IPS-20b (cell line): Measurements from ENCODE around the gene NANOS1.

Experiments
- H3K27ac ChIP-seq: one replicate; pipeline ENCODE4 v1.5.1; 2013; ENCODE audit warnings: low read length
- H3K27me3 ChIP-seq: 2 replicates; pipeline ENCODE4 v1.6.1; 2013; ENCODE audit warnings: mild to moderate bottlenecking, low read length, inconsistent platforms; ENCODE audit not compliant: insufficient read depth
- H3K36me3 ChIP-seq: 2 replicates; pipeline ENCODE4 v1.6.1; 2013; ENCODE audit warnings: low read depth, mild to moderate bottlenecking, inconsistent platforms, low read length, moderate library complexity; ENCODE audit not compliant: insufficient read depth
- H3K4me1 ChIP-seq: 2 replicates; pipeline ENCODE4 v1.6.1; 2013; ENCODE audit warnings: mild to moderate bottlenecking, control low read depth, inconsistent platforms, low read length, moderate library complexity; ENCODE audit not compliant: insufficient read depth
- H3K4me3 ChIP-seq: 2 replicates; pipeline ENCODE4 v1.5.1; 2013; ENCODE audit warnings: mild to moderate bottlenecking, low read length, inconsistent platforms
- H3K9ac ChIP-seq: 2 replicates; pipeline ENCODE4 v1.6.1; 2013; ENCODE audit warnings: low read depth, mild to moderate bottlenecking, inconsistent platforms, low read length, moderate library complexity
- H3K9me3 ChIP-seq: 2 replicates; pipeline ENCODE4 v1.6.1; 2013; ENCODE audit warnings: mild to moderate bottlenecking, low read depth, low read length, inconsistent platforms; ENCODE audit not compliant: insufficient read depth

NANOS1 gene

GRCh38 chr10:119029613-119030420, at the start of gene NANOS1:
Gene NANOS1, plus strand, starts transcription at chr10:119029714. Its CDS starts 88 bp downstream, at chr10:119029802.
- Histone ChIP-seq H3K27me3 (no peaks in the 10 kb centered on the region), H3K4me1 (peaks cover 3% of the 10 kb centered on the region; the same call in 1 of the 2 replicates), H3K4me3 (peak within 1 kb of the TSS; percentile 69), H3K9ac (peak within 1 kb of the TSS; percentile 7; the same call in 1 of the 2 replicates), H3K9me3 (no peaks in the 10 kb centered on the region), H3K27ac (no peak within 1 kb of the TSS), H3K36me3 (peaks cover 28% of the 10 kb centered on the region)

GRCh38 chr10:118980135-118980865, 49.2 kb upstream of the NANOS1 start:
- Histone ChIP-seq H3K4me1 (peaks cover 5% of the 10 kb centered on the region; the same call in 1 of the 2 replicates), H3K27me3 (no peaks in the 10 kb centered on the region), H3K9ac (no peak overlapping the region), H3K9me3 (no peaks in the 10 kb centered on the region; the same call in 1 of the 2 replicates), H3K4me3 (no peak overlapping the region), H3K27ac (no peak overlapping the region), H3K36me3 (no peaks in the 10 kb centered on the region)

- H3K4me1 ChIP-seq = peaks cover 5% of the 10 kb centered on the region; the same call in 1 of the 2 replicates
- H3K9me3 ChIP-seq = no peaks in the 10 kb centered on the region
- no peaks in the 10 kb centered on the region for H3K36me3 ChIP-seq
- no peaks in the 10 kb centered on the region for H3K27me3 ChIP-seq
- no peak overlapping the region for H3K9ac ChIP-seq
- no peak overlapping the region for H3K27ac ChIP-seq
- H3K4me3 ChIP-seq = no peak overlapping the region
These were observed 48.6 kb upstream of the NANOS1 start for GRCh38 chr10:118980870-118981269.

- Histone ChIP-seq H3K36me3 (no peaks in the 10 kb centered on the region), H3K4me3 (no peak overlapping the region), H3K9me3 (no peaks in the 10 kb centered on the region), H3K27me3 (no peaks in the 10 kb centered on the region), H3K4me1 (peaks cover 5% of the 10 kb centered on the region; the same call in 1 of the 2 replicates), H3K27ac (no peak overlapping the region), H3K9ac (no peak overlapping the region)
These were observed 47.6 kb upstream of the NANOS1 start for GRCh38 chr10:118981946-118982345.

GRCh38 chr10:118982366-118982765, 47.1 kb upstream of the NANOS1 start:
- Histone ChIP-seq H3K4me1 (peaks cover 5% of the 10 kb centered on the region; the same call in 1 of the 2 replicates), H3K9me3 (no peaks in the 10 kb centered on the region), H3K9ac (no peak overlapping the region), H3K27me3 (no peaks in the 10 kb centered on the region), H3K36me3 (no peaks in the 10 kb centered on the region), H3K27ac (no peak overlapping the region), H3K4me3 (no peak overlapping the region)

- Histone ChIP-seq H3K27ac (no peak overlapping the region), H3K27me3 (no peaks in the 10 kb centered on the region), H3K9ac (no peak overlapping the region), H3K36me3 (no peaks in the 10 kb centered on the region), H3K9me3 (no peaks in the 10 kb centered on the region), H3K4me1 (peaks cover 5% of the 10 kb centered on the region; the same call in 1 of the 2 replicates), H3K4me3 (no peak overlapping the region)
These were observed 46.3 kb upstream of the NANOS1 start for GRCh38 chr10:118983263-118983662.

GRCh38 chr10:118985576-118985975, 43.9 kb upstream of the NANOS1 start:
- H3K27me3 ChIP-seq = no peaks in the 10 kb centered on the region
- H3K4me1 ChIP-seq = peaks cover 5% of the 10 kb centered on the region; the same call in 1 of the 2 replicates
- no peak overlapping the region for H3K9ac ChIP-seq

GRCh38 chr10:118986815-118987790, 42.4 kb upstream of the NANOS1 start:
- H3K9ac ChIP-seq = no peak overlapping the region
- H3K4me3 ChIP-seq = no peak overlapping the region
- H3K27ac ChIP-seq = no peak overlapping the region
- H3K27me3 ChIP-seq = no peaks in the 10 kb centered on the region
- H3K4me1 ChIP-seq = peaks cover 5% of the 10 kb centered on the region; the same call in 1 of the 2 replicates
- no peaks in the 10 kb centered on the region for H3K36me3 ChIP-seq
- no peaks in the 10 kb centered on the region for H3K9me3 ChIP-seq

More at GRCh38 chr10:118985576-118985975, 43.9 kb upstream of the NANOS1 start:
- Histone ChIP-seq H3K4me3 (no peak overlapping the region), H3K27ac (no peak overlapping the region), H3K36me3 (no peaks in the 10 kb centered on the region), H3K9me3 (no peaks in the 10 kb centered on the region)

- no peak overlapping the region for H3K4me3 ChIP-seq
- no peaks in the 10 kb centered on the region for H3K36me3 ChIP-seq
- H3K27me3 ChIP-seq = no peaks in the 10 kb centered on the region
These were observed 39.2 kb upstream of the NANOS1 start for GRCh38 chr10:118990326-118990725.

GRCh38 chr10:118992496-118992895, 37.0 kb upstream of the NANOS1 start:
- no peak overlapping the region for H3K4me3 ChIP-seq
- no peaks in the 10 kb centered on the region for H3K4me1 ChIP-seq
- H3K27ac ChIP-seq = no peak overlapping the region
- no peaks in the 10 kb centered on the region for H3K36me3 ChIP-seq
- H3K9ac ChIP-seq = no peak overlapping the region
- no peaks in the 10 kb centered on the region for H3K27me3 ChIP-seq
- no peaks in the 10 kb centered on the region for H3K9me3 ChIP-seq

More at GRCh38 chr10:118990326-118990725, 39.2 kb upstream of the NANOS1 start:
- Histone ChIP-seq H3K27ac (no peak overlapping the region), H3K9me3 (no peaks in the 10 kb centered on the region), H3K4me1 (no peaks in the 10 kb centered on the region), H3K9ac (no peak overlapping the region)

GRCh38 chr10:118993214-118993613, 36.3 kb upstream of the NANOS1 start:
- H3K9me3 ChIP-seq = no peaks in the 10 kb centered on the region
- H3K27ac ChIP-seq = no peak overlapping the region
- no peaks in the 10 kb centered on the region for H3K27me3 ChIP-seq
- H3K36me3 ChIP-seq = no peaks in the 10 kb centered on the region
- no peak overlapping the region for H3K9ac ChIP-seq
- no peaks in the 10 kb centered on the region for H3K4me1 ChIP-seq
- no peak overlapping the region for H3K4me3 ChIP-seq
